DLD1 (cell line): ENCODE results near the gene C1QTNF8.

Experiments
- in situ Hi-C: cut with HindIII; loops from 2 replicates; pipeline ENCODE4 v1.10.0; 2017; ENCODE audit warnings: low sequenced_read_pairs

Gene C1QTNF8

GRCh38 chr16:1113889-1114526, 18.0 kb upstream of the C1QTNF8 start:
- in situ Hi-C loops: loop anchor here (10.0 kb wide), 1 partner anchor 71 kb away; no protein-coding TSS in a partner anchor

GRCh38 chr16:1113489-1113888, 17.4 kb upstream of the C1QTNF8 start:
- in situ Hi-C loops: loop anchor here (10.0 kb wide), 1 partner anchor 71 kb away; no protein-coding TSS in a partner anchor

GRCh38 chr16:1112506-1113184, 16.6 kb upstream of the C1QTNF8 start:
- in situ Hi-C loops: loop anchor here (10.0 kb wide), 1 partner anchor 72 kb away; no protein-coding TSS in a partner anchor

GRCh38 chr16:1109648-1110047, 13.6 kb upstream of the C1QTNF8 start:
- in situ Hi-C loops: loop anchor here (10.0 kb wide), 1 partner anchor 75 kb away; no protein-coding TSS in a partner anchor

- in situ Hi-C loops: no loop called here
These were observed 12.5 kb upstream of the C1QTNF8 start for GRCh38 chr16:1108299-1109252.

- in situ Hi-C loops: no loop called here
These were observed 11.7 kb upstream of the C1QTNF8 start for GRCh38 chr16:1107731-1108130.

- in situ Hi-C loops: no loop called here
These were observed 11.1 kb upstream of the C1QTNF8 start for GRCh38 chr16:1107141-1107540.

GRCh38 chr16:1106659-1107058, 10.6 kb upstream of the C1QTNF8 start:
- in situ Hi-C loops: no loop called here

GRCh38 chr16:1105888-1106620, 10.0 kb upstream of the C1QTNF8 start:
- in situ Hi-C loops: no loop called here

GRCh38 chr16:1103636-1103980, 7.6 kb upstream of the C1QTNF8 start:
- in situ Hi-C loops: no loop called here

- in situ Hi-C loops: no loop called here
These were observed 7.0 kb upstream of the C1QTNF8 start for GRCh38 chr16:1102921-1103635.

GRCh38 chr16:1102333-1102700, 6.3 kb upstream of the C1QTNF8 start:
- in situ Hi-C loops: no loop called here

- in situ Hi-C loops: no loop called here
These were observed 5.7 kb upstream of the C1QTNF8 start for GRCh38 chr16:1101573-1102332.

GRCh38 chr16:1101133-1101532, 5.1 kb upstream of the C1QTNF8 start:
- in situ Hi-C loops: no loop called here

- in situ Hi-C loops: no loop called here
These were observed 4.2 kb upstream of the C1QTNF8 start for GRCh38 chr16:1100084-1100800.

- in situ Hi-C loops: no loop called here
These were observed 3.4 kb upstream of the C1QTNF8 start for GRCh38 chr16:1099189-1100083.

- in situ Hi-C loops: no loop called here
These were observed 2.4 kb upstream of the C1QTNF8 start for GRCh38 chr16:1098266-1098991.
